ENCODE data around the gene FOXO3. TPM values are rescaled to one million over a fixed set of nuclear protein-coding genes. Genes with fewer than 3 reads are reported as not detected.

FOXO3 gene

GRCh38 chr6:108732091-108732870, 171.6 kb downstream of the FOXO3 start:
- Histone ChIP-seq H3K27me3 (ENCODE audit: control insufficient read depth, insufficient read depth, low read length) (no peaks in the 10 kb centered on the region), H3K9me3 (replicated peaks; ENCODE audit: low read length) (no peaks in the 10 kb centered on the region), H3K36me3 (ENCODE audit: insufficient read depth, low read length) (no peaks in the 10 kb centered on the region), H3K9ac (ENCODE audit: low read depth, low read length) (no peak overlapping the region), H3K4me2 (ENCODE audit: low read length) (no peak overlapping the region), H3K4me3 (ENCODE audit: low read length) (no peak overlapping the region), H3K4me1 (ENCODE audit: control insufficient read depth, insufficient read depth, low read length) (peaks cover 22% of the 10 kb centered on the region)

DNA sequence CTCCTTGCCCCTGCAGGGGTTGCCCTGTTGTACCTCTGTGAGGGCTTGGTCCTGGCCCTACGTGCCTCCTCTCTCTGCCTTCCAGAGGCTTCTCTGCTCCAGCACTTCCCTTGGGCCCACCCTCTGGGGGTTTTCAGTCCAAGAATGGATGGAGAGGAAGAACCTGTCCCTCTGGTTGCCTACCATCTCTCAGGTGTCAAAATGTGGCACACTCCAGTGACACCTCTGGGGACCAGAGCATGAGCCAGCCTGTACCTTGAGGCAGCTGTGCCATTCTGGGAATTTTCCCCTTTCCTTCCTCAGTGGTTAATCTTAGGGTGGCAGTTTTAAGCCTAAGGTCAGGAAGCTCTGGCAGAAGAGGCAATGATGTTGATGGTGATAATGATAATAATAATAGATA, 172.3 kb downstream of the FOXO3 start:
- H3K27me3 ChIP-seq (ENCODE audit: control insufficient read depth, insufficient read depth, low read length): no peaks in the 10 kb centered on the region
- H3K4me3 ChIP-seq (ENCODE audit: low read length): no peak overlapping the region
- H3K4me1 ChIP-seq (ENCODE audit: control insufficient read depth, insufficient read depth, low read length): peaks cover 30% of the 10 kb centered on the region
- no peak overlapping the region for H3K9ac ChIP-seq (ENCODE audit: low read depth, low read length)
- no peaks in the 10 kb centered on the region for H3K9me3 ChIP-seq (replicated peaks; ENCODE audit: low read length)
- H3K36me3 ChIP-seq (ENCODE audit: insufficient read depth, low read length): no peaks in the 10 kb centered on the region
- H3K4me2 ChIP-seq (ENCODE audit: low read length): no peak overlapping the region

DNA sequence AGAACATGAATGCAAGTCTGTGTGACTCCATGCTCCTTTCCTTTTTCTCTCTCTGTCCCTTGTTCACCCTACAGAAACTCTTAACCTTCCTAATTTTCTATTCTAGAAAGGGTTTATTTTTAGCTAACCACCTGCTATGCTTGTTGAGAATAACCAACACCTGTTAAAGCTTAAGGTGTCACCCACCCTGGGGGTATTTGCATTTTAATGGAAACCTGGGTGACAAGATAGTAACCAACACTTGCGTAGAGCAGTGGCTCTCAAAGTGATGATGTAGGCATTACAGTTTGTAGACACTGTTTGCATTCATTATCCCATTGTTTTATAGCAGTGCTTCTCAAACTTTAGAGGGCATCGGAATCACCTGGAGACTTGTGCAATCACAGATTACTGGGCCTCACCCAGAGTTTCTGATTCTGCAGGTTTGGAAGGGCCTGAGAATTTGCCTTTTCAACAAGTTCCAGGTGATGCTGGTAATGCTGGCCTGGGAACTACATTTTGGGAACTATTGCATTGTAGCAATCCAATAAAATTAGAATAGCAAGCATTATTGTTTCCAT, 173.1 kb downstream of the FOXO3 start:
- H3K4me2 ChIP-seq (ENCODE audit: low read length): no peak overlapping the region
- H3K9me3 ChIP-seq (replicated peaks; ENCODE audit: low read length): no peaks in the 10 kb centered on the region
- peaks cover 37% of the 10 kb centered on the region for H3K4me1 ChIP-seq (ENCODE audit: control insufficient read depth, insufficient read depth, low read length)
- H3K36me3 ChIP-seq (ENCODE audit: insufficient read depth, low read length): no peaks in the 10 kb centered on the region
- H3K4me3 ChIP-seq (ENCODE audit: low read length): no peak overlapping the region
- H3K9ac ChIP-seq (ENCODE audit: low read depth, low read length): no peak overlapping the region
- no peaks in the 10 kb centered on the region for H3K27me3 ChIP-seq (ENCODE audit: control insufficient read depth, insufficient read depth, low read length)

Small RNA genes within 50 kb of the gene (small RNA-seq; reads per million reads assigned to genes)
- gene AL391646.1 (not detected), gene SUMO2P8 (not detected)

All from skeletal muscle satellite cell (primary cell).